ENCODE measurements around the gene SDK2. TPM values are rescaled to one million over a fixed set of nuclear protein-coding genes. Genes with fewer than 3 reads are reported as not detected.

The SDK2 gene
- total and polyA plus RNA-seq, 2 experiments from 2014 or later, result 0.74 to 5.1 TPM

GRCh38 chr17:73595931-73596330 is 48.3 kb downstream of the SDK2 start:
- Mint-ChIP-seq H3K4me3 (no peak overlapping the region), H3K9me3 (no peaks in the 10 kb centered on the region), H3K4me1 (peaks cover 3% of the 10 kb centered on the region; the same call in 1 of the 3 replicates), H3K27ac (no peak overlapping the region), H3K27me3 (ENCODE audit: insufficient read depth, low read depth, poor library complexity) (peaks cover 7% of the 10 kb centered on the region), H3K36me3 (ENCODE audit: low read depth) (no peaks in the 10 kb centered on the region)
- H2AFZ ChIP-seq, result no peak overlapping the region
- no peak overlapping the region for H3K4me3 ChIP-seq
- H4K20me1 ChIP-seq (replicated peaks; ENCODE audit: insufficient read depth), result no peaks in the 10 kb centered on the region
- H3K27me3 ChIP-seq (ENCODE audit: insufficient read depth), result no peaks in the 10 kb centered on the region
- H3K4me1 ChIP-seq (ENCODE audit: insufficient read depth), result no peaks in the 10 kb centered on the region
- H3K4me2 ChIP-seq, result no peak overlapping the region
- ATAC-seq, result no peak
- no peaks in the 10 kb centered on the region for H3F3A ChIP-seq (replicated peaks; ENCODE audit: low read depth)
- H3K27ac ChIP-seq (ENCODE audit: low read depth), result no peak overlapping the region
- H3K36me3 ChIP-seq (ENCODE audit: insufficient read depth), result no peaks in the 10 kb centered on the region
- H3K9me2 ChIP-seq (ENCODE audit: insufficient read depth), result no peaks in the 10 kb centered on the region
- 0 out of 4 replicates have a peak, but pooled peaks of 1 of the 2 experiments have one; percentile 1 for TF ChIP-seq CTCF (conservative IDR thresholded peaks at IDR 0.05; ENCODE audit: low read depth in 2 of 2)
- no peak for TF ChIP-seq ZNF114 (CRISPR knock-in tag; IDR thresholded peaks at IDR 0.05)
- DNase-seq (ENCODE audit: low spot score), result no peak
- no peaks in the 10 kb centered on the region for H3K79me2 ChIP-seq (replicated peaks; ENCODE audit: insufficient read depth)

- Histone ChIP-seq H2AFZ (no peak overlapping the region), H3F3A (replicated peaks; ENCODE audit: low read depth) (no peaks in the 10 kb centered on the region), H3K4me3 (no peak overlapping the region), H3K27me3 (ENCODE audit: insufficient read depth) (no peaks in the 10 kb centered on the region), H4K20me1 (replicated peaks; ENCODE audit: insufficient read depth) (no peaks in the 10 kb centered on the region), H3K4me1 (ENCODE audit: insufficient read depth) (no peaks in the 10 kb centered on the region), H3K36me3 (ENCODE audit: insufficient read depth) (no peaks in the 10 kb centered on the region), H3K9me2 (ENCODE audit: insufficient read depth) (no peaks in the 10 kb centered on the region), H3K27ac (ENCODE audit: low read depth) (no peak overlapping the region), H3K4me2 (no peak overlapping the region), H3K79me2 (replicated peaks; ENCODE audit: insufficient read depth) (no peaks in the 10 kb centered on the region)
- peaks cover 4% of the 10 kb centered on the region; the same call in 2 of the 3 replicates for H3K4me1 Mint-ChIP-seq
- no peak overlapping the region for H3K4me3 Mint-ChIP-seq
- ATAC-seq (peak; percentile 90), DNase-seq (ENCODE audit: low spot score) (peak; percentile 72)
- no peaks in the 10 kb centered on the region for H3K9me3 Mint-ChIP-seq
- TF ChIP-seq EZH2phosphoT487 (IDR thresholded peaks at IDR 0.05; ENCODE audit: unreplicated experiment), result no peak
- TF ChIP-seq CTCF (conservative IDR thresholded peaks at IDR 0.05; ENCODE audit: low read depth in 2 of 2), result peak; percentile 52 to 80
- no peaks in the 10 kb centered on the region for H3K36me3 Mint-ChIP-seq (ENCODE audit: low read depth)
- H3K27me3 Mint-ChIP-seq (ENCODE audit: insufficient read depth, low read depth, poor library complexity), result peaks cover 4% of the 10 kb centered on the region
- no peak overlapping the region for H3K27ac Mint-ChIP-seq
Observed at GRCh38 chr17:73595479-73595878, 48.8 kb downstream of the SDK2 start.

- DNase-seq (ENCODE audit: low spot score) (no peak), ATAC-seq (no peak)
- TF ChIP-seq, protein P1, sequence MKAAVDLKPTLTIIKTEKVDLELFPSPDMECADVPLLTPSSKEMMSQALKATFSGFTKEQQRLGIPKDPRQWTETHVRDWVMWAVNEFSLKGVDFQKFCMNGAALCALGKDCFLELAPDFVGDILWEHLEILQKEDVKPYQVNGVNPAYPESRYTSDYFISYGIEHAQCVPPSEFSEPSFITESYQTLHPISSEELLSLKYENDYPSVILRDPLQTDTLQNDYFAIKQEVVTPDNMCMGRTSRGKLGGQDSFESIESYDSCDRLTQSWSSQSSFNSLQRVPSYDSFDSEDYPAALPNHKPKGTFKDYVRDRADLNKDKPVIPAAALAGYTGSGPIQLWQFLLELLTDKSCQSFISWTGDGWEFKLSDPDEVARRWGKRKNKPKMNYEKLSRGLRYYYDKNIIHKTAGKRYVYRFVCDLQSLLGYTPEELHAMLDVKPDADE (IDR thresholded peaks at IDR 0.05), result no peak
- Histone ChIP-seq H3K9me2 (ENCODE audit: insufficient read depth) (no peaks in the 10 kb centered on the region), H3K27ac (ENCODE audit: low read depth) (no peak overlapping the region), H3K4me2 (no peak overlapping the region), H3F3A (replicated peaks; ENCODE audit: low read depth) (no peaks in the 10 kb centered on the region), H3K36me3 (ENCODE audit: insufficient read depth) (no peaks in the 10 kb centered on the region), H3K4me3 (no peak overlapping the region), H4K20me1 (replicated peaks; ENCODE audit: insufficient read depth) (no peaks in the 10 kb centered on the region), H3K79me2 (replicated peaks; ENCODE audit: insufficient read depth) (no peaks in the 10 kb centered on the region), H3K4me1 (ENCODE audit: insufficient read depth) (no peaks in the 10 kb centered on the region), H3K27me3 (ENCODE audit: insufficient read depth) (no peaks in the 10 kb centered on the region), H2AFZ (no peak overlapping the region)
- no peak overlapping the region for H3K4me3 Mint-ChIP-seq
- H3K27ac Mint-ChIP-seq, result no peak overlapping the region
- H3K4me1 Mint-ChIP-seq, result peaks cover 9% of the 10 kb centered on the region
- H3K36me3 Mint-ChIP-seq (ENCODE audit: low read depth), result no peaks in the 10 kb centered on the region
- H3K9me3 Mint-ChIP-seq, result no peaks in the 10 kb centered on the region
- peaks cover 3% of the 10 kb centered on the region for H3K27me3 Mint-ChIP-seq (ENCODE audit: insufficient read depth, low read depth, poor library complexity)
Observed at GRCh38 chr17:73595068-73595467, 49.2 kb downstream of the SDK2 start.
